Panc1 (cell line): ENCODE results near the gene FAT2. TPM values are rescaled to one million over a fixed set of nuclear protein-coding genes. Genes with fewer than 3 reads are reported as not detected.

Experiments used
- ATAC-seq: fragments of 200-7000 bp; cut with Tn5 transposase; 2 replicates; pipeline ENCODE4 v1.9.1; 2020; ENCODE audit warnings: mild to moderate bottlenecking, moderate library complexity
- BruUV-seq: library from RNA; stranded (reverse); fragments of 400-500 nt; replicated peaks from 2 replicates; lab custom pipeline; 2021; lab: Mats Ljungman, UMichigan
- CTCF ChIA-PET: fragments of 300-600 bp; sonication (Branson Sonifier 250); formaldehyde crosslinking; loops from one replicate; lab custom pipeline; 2022; ENCODE audit warnings: antibody characterized with exemption; lab: Charles Lee
- POLR2A ChIA-PET: fragments of 300-600 bp; sonication (Branson Sonifier 250); formaldehyde crosslinking; loops from one replicate; lab custom pipeline; 2022; ENCODE audit warnings: antibody characterized with exemption; lab: Charles Lee
- DNase-seq: peaks from one replicate; pipeline ENCODE4 v3.0.0-alpha.2; 2010; ENCODE audit warnings: low read depth, low spot score
- H3K27ac ChIP-seq: 2 replicates; pipeline ENCODE4 v1.5.1; 2011; ENCODE audit warnings: mild to moderate bottlenecking, low read length, inconsistent platforms
- H3K27me3 ChIP-seq: fragments of 200-500 bp; sonication (Bioruptor generic); 2 replicates; pipeline ENCODE4 v1.6.0; 2014; ENCODE audit warnings: low read length, inconsistent platforms; ENCODE audit not compliant: control insufficient read depth, insufficient read depth
- H3K36me3 ChIP-seq: fragments of 200-500 bp; sonication (Bioruptor generic); 2 replicates; pipeline ENCODE4 v1.5.1; 2014; ENCODE audit warnings: inconsistent platforms, mild to moderate bottlenecking, low read length, moderate library complexity; ENCODE audit not compliant: control insufficient read depth, insufficient read depth
- H3K4me1 ChIP-seq: 2 replicates; pipeline ENCODE4 v1.5.1; 2011; ENCODE audit warnings: inconsistent platforms, mild to moderate bottlenecking, low read length, moderate library complexity; ENCODE audit not compliant: control insufficient read depth, insufficient read depth
- H3K4me3 ChIP-seq, 2 experiments: 2 replicates each; pipeline ENCODE4 v1.5.1; 2011 to 2012; ENCODE audit warnings: low read depth in 2 of 2, low read length in 2 of 2, mild to moderate bottlenecking in 2 of 2, inconsistent platforms in 1 of 2, moderate library complexity in 1 of 2
- H3K9me3 ChIP-seq: fragments of 200-500 bp; sonication (Bioruptor generic); 2 replicates; pipeline ENCODE4 v1.5.1; 2014; ENCODE audit warnings: low read depth, mild to moderate bottlenecking, inconsistent platforms, low read length, moderate library complexity; ENCODE audit not compliant: control insufficient read depth, insufficient read depth
- CTCF ChIP-seq: fragments of 450-650 bp; IDR thresholded peaks from 2 replicates; pipeline ENCODE4 v1.5.1; 2017; ENCODE audit warnings: mild to moderate bottlenecking
- POLR2AphosphoS5 ChIP-seq: IDR thresholded peaks from 2 replicates; pipeline ENCODE4 v1.6.1; 2012; ENCODE audit warnings: mild to moderate bottlenecking, low read depth, low read length, moderate library complexity
- REST ChIP-seq, 2 experiments: IDR thresholded peaks; 2 replicates each; pipeline ENCODE4 v1.6.1; 2011 to 2012; ENCODE audit warnings: low read depth in 2 of 2, control low read depth in 1 of 2, low read length in 1 of 2, mild to moderate bottlenecking in 1 of 2, moderate library complexity in 1 of 2; ENCODE audit not compliant: insufficient read depth in 1 of 2
- SIN3A ChIP-seq: IDR thresholded peaks from 2 replicates; pipeline ENCODE4 v1.6.1; 2012; ENCODE audit warnings: low read depth, mild to moderate bottlenecking, low read length, moderate library complexity, borderline replicate concordance; ENCODE audit not compliant: insufficient read depth
- TCF7L2 ChIP-seq: IDR thresholded peaks from 2 replicates; pipeline ENCODE4 v1.6.1; 2011; ENCODE audit warnings: mild to moderate bottlenecking, low read depth, low read length, inconsistent platforms
- in situ Hi-C: cut with HindIII; loops from 2 replicates; pipeline ENCODE4 v1.10.0; 2016; ENCODE audit warnings: low sequenced_read_pairs, low pct_unique_long_range_greater_than_20kb
- intact Hi-C: fragments of 100-400 bp; cut with micrococcal nuclease; formaldehyde crosslinking; loops from one replicate; pipeline ENCODE4 v1.10.0; 2022; ENCODE audit not compliant: unreplicated experiment
- total RNA-seq: library from RNA; stranded (reverse); gene quantifications from one replicate; pipeline ENCODE4 v1.2.1, GENCODE V29; 2021; ENCODE audit not compliant: unreplicated experiment

Gene FAT2
- total RNA-seq, 1 experiment from 2014 or later, result not detected

- Histone ChIP-seq H3K4me3 (no peak overlapping the region), H3K9me3 (no peaks in the 10 kb centered on the region), H3K27ac (no peak overlapping the region), H3K27me3 (peaks cover 3% of the 10 kb centered on the region; the same call in 1 of the 2 replicates), H3K4me1 (no peaks in the 10 kb centered on the region), H3K36me3 (no peaks in the 10 kb centered on the region)
- DNase-seq, result no peak
- ATAC-seq, result no peak
- no TSS peak for BruUV-seq
- ChIA-PET POLR2A (no interaction called here), CTCF (no interaction called here)
- in situ Hi-C loops, result no loop called here
- TF ChIP-seq CTCF (no peak), TCF7L2 (no peak), POLR2AphosphoS5 (no peak), SIN3A (no peak), REST (IDR thresholded peaks at IDR 0.05; ENCODE audit: insufficient read depth in 1 of 2, low read depth in 2 of 2, low read length in 1 of 2) (no peak)
- intact Hi-C loops, result no loop called here
These were observed 13.6 kb downstream of the FAT2 start for GRCh38 chr5:151577566-151577965.

- ChIA-PET CTCF (no interaction called here), POLR2A (no interaction called here)
- in situ Hi-C loops, result no loop called here
- no peaks in the 10 kb centered on the region for H3K36me3 ChIP-seq
- DNase-seq (no peak), ATAC-seq (no peak)
- no peak overlapping the region for H3K4me3 ChIP-seq
- TF ChIP-seq REST (IDR thresholded peaks at IDR 0.05; ENCODE audit: insufficient read depth in 1 of 2, low read depth in 2 of 2, low read length in 1 of 2) (no peak), POLR2AphosphoS5 (no peak), CTCF (no peak), TCF7L2 (no peak), SIN3A (no peak)
- no peaks in the 10 kb centered on the region for H3K9me3 ChIP-seq
- H3K27me3 ChIP-seq, result peaks cover 3% of the 10 kb centered on the region; the same call in 1 of the 2 replicates
- H3K4me1 ChIP-seq, result no peaks in the 10 kb centered on the region
- no TSS peak for BruUV-seq
- intact Hi-C loops, result no loop called here
- no peak overlapping the region for H3K27ac ChIP-seq
These were observed 16.6 kb downstream of the FAT2 start for GRCh38 chr5:151574444-151574996.
